Daoy (cell line): ENCODE measurements around the gene EDDM13. TPM values are rescaled to one million over a fixed set of nuclear protein-coding genes. Genes with fewer than 3 reads are reported as not detected.
"Not testable (repeated sequence)": the region's sequence is repeated elsewhere in the genome, so short reads cannot be mapped to it uniquely, and the experiment has no call there.

ENCODE experiments used
- DNase-seq: peaks from one replicate; pipeline ENCODE4 v3.0.0-alpha.2; 2015; ENCODE audit warnings: low read depth
- total RNA-seq: library from RNA; depleted of rRNA; stranded (reverse); fragments of >200 nt; shearing (Covaris generic); gene quantifications from 2 replicates; pipeline ENCODE4 v1.2.3, GENCODE V29; 2014

Gene EDDM13
- total RNA-seq, 1 experiment from 2014 or later: not detected

DNA sequence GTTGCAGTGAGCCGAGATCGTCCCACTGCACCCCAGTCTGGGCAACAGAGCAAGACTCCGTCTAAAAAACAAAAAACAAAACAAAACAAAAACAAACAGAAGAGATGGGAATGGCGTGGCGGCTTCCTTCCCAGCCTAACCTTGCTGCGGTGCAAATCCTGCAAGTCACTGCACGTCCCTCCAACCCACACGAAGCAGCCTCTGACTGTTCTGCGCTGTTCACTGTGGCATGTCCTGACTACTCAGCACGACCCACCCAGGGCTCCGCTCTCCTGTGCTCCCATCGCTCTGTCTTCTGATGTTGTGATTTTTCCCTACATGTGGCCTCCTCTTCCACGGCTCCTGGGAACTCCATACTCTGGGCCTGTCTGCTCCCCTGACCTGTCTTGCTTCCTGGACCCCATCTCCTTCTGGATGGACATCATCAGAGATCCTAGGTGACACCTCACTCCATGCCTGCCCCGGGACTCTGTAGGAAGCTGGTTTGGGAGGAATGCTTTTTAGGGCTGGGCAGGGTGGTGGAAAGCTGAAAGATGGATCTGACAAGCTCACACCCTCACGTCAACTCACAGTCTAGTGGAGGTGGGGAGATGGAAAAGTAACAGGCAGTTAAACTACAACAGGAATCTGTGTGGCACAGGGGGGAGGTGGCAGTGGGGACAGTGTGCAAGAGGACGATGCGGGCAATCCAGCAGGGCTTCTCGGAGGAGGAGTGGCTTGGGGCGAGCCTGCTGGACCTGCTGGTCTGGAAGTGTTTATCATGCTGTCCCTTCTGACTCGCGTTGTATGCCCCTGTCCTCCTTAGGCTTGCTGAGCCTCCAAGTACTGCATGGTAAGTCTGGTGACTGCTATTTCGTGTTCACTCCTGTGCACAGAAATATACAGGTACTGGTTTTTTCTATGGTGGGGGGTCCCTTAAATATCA is 23.2 kb downstream of the EDDM13 start:
- DNase-seq: no peak

DNA sequence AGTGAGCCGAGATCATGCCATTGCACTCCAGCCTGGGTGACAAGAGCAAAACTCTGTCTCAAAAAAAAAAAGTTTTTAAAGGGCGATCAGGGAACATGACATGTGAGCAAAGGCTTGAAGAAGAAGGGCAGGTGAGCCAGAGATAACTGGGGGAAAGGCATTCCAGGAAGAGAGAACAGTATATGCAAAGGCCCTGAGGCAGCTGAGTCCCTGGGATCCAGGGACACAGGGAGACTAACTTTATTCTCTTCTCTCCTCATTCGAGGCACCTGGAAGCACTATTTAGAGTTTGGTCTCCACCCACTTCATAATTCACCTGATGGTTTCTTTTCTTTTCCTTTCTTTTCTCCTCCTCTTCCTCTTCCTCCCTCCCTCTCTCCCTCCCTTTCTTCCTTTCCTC is 24.5 kb downstream of the EDDM13 start:
- no peak for DNase-seq

DNA sequence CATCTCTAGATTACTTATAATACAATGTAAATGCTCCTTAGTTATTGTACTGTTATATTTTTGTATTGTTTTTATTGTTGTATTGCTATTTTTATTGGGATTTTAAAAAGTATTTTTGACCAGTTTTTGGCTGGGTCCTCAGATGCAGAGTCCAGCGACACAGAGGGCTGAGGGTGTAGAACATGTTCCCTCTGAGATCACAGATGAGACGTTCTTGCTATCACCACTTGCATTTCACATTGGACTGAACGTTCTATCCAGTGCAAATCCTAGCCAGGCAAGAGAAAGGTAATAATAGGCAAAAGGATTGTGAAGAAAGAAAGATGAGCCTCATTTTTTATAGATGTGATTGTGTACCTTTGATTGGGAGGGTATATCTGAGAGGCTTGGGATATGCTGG is 27.1 kb downstream of the EDDM13 start:
- no peak for DNase-seq

DNA sequence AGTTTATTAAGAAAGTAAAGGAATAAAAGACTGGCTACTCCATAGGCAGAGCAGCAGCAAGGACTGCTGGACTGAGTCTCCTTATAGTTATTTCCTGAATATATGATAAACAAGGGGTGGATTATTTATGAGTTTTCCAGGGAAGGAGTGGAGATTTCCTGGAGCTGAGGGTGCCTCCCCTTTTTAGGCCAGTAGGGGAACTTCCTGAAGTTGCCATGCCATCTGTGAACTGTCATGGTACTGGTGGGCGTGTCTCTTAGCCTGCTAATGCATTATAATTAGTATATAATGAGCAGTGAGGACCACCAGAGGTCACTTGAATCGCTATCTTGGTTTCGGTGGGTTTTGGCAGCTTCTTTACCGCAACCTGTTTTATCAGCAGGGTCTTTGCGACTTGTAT is 28.6 kb downstream of the EDDM13 start:
- DNase-seq: peak; percentile 20

DNA sequence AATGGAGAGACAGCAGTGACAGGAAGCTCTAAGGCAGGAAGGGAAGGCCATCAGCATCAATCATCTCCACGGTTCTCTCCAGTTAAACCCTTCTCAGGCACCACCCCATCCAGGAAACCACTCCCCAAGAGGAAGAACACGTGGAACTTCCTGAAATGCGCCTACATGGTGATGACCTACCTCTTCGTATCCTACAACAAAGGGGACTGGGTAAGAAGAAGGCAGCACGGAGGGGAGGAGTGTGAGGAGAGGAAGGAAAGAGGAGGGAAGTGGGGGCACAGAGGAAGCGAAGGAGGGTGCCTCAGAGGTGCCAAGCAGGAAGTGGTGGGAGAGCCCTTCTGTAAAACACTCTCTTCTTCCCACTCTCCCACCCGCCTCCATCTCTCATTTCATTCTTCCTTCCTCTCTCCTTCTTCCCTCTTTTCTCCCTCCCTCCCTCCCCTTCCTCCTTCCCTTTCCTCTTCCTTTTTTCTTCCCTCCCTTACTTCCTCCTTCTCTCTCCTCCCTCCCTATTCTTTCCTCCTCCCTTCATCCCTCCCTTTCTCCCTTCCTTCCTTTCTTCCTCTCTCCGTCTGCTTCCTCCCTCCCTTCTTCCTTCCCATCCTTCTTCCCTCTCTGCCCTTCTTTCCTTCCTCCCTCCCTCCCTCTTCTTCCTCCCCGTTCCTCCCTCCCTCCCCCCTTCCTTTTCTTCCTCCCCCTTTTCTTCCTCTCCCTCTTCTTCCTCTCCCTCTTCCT is 29.5 kb downstream of the EDDM13 start:
- DNase-seq: no peak

DNA sequence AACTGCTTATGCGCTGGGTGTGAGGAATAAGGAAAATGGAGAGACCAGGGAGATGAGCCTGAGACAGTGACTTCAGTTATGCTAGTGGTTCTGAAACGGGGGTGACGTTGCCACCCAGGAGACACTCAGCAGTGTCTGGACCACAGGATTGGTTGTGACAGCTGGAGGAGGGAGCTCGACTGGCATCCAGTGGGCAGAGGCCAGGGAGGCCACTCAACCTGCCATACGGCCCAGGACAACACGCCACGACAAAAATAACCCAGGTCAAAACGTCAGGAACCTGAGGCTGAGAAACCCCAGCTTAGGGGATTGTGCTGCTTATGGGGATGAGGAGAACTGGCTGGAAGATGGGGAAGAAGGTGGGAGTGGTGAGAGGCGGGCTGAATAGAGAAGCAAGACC is 31.7 kb downstream of the EDDM13 start:
- no peak for DNase-seq

DNA sequence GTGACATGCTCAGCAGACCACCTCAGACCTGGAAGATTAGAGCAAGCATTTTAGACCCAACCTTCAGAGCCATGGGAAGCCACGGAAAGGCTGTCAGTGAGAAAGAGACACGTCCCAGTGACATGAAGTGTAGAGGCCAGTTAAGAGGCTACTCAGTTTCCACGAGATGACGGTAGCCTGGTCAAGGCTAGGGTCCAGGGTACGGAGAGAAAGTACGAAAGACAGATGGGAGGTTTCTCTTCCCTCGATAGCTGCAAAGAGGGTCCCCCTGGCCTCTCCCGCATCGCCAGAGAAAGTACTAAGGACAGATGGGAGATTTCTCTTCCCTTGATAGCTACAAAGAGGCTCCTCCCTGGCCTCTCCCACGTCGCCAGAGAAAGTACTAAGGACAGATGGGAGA is 33.5 kb downstream of the EDDM13 start:
- no peak for DNase-seq

DNA sequence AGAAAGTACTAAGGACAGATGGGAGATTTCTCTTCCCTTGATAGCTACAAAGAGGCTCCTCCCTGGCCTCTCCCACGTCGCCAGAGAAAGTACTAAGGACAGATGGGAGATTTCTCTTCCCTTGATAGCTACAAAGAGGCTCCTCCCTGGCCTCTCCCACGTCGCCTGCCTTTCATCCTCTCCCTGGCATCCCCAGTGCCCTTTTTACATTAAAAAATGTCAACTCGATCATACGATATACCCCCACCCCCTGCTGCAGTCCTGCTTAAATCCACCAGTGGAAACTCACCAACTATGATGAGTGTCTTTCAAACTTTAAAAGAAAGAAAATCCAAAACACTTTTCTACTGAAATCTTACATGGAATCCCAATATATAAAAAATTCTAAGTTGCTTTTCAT is 34.5 kb downstream of the EDDM13 start:
- not testable (repeated sequence) for DNase-seq

DNA sequence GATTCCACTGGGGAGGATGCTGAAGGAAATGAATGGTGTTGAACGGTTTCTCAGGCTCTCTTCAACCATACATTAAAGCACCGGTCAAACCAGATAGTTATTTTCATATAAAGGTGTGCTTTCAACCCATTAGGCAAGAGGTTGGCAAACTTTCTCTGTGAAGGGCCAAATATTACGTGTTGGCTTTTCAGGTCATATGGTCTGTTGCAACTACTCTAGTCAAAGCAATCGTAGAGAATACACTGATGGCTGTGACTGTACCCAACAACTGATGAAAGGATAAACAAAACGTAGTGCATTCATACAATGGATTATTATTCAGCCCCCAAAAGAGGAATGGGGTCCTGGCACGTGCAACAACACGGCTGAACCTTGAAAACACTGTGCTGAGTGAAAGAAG is 36.2 kb downstream of the EDDM13 start:
- DNase-seq: no peak

DNA sequence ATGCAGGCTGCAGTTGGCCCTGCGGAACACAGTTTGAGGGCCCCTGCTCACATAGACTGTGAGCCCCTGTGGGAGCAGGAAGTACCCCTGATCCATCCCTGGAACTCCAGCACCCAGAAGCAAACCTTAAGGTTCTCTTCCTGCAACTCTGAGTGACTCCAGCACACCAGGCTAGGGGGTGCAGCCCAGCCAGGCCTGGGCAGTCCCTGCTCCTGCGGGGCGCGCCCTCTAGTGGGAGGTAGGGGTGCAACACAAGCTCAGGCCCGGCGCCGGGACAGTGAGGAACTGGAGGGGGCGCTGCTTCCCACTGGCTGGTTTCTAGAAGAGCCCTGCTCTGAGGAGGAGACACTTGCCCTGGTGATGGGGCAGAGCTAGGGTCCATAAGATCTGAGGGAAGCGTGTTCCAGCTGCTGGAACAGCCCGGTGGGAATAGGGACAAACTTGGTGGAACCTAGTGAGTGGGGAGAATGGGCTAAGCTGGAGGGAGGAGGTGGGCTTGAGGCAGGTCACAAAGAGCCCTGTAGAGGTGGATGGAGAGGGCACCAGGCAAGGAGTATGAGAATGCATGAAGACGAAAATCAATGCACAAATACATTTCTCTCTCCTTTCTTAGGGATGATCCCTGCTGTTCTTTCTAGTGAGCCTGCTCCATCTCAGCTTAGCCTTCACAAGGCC is 37.1 kb downstream of the EDDM13 start:
- peak; percentile 74 for DNase-seq

DNA sequence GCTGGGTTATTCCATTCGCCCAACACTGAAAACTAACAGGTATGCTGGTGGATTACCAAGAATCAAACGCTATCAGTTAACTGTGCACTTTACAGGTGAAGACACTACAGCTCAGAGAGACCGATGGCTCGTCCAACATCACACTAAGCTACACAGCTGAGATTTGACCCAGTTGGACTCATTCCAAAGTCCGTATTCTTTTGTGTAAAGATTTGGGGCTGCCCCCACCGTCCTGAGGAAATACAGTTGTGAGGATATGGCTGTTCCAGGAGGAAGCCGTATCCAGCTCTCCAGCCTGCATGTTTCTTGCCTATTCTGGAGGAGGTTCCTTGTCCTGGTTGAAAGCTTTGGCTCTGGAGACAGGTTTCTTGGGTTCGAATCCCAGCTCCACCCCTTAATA is 37.9 kb downstream of the EDDM13 start:
- no peak for DNase-seq

DNA sequence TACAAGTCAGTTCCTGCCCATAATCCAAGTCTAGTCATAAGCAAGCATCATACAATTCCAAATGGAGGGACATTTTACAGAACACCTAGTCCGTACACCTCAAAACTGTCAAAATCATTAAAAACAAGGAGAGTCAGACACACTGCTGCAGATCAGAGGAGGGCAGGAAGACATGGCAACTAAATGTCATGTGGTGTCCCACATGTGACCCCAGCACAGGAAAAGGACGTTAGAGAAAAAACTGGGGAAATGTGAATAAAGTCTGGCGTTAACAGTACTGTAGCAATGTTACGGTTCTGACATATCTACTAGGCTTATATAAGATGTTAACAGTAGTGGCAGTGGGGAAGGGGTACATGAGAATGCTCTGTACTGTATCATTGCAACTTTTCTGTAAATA is 39.8 kb downstream of the EDDM13 start:
- no peak for DNase-seq

DNA sequence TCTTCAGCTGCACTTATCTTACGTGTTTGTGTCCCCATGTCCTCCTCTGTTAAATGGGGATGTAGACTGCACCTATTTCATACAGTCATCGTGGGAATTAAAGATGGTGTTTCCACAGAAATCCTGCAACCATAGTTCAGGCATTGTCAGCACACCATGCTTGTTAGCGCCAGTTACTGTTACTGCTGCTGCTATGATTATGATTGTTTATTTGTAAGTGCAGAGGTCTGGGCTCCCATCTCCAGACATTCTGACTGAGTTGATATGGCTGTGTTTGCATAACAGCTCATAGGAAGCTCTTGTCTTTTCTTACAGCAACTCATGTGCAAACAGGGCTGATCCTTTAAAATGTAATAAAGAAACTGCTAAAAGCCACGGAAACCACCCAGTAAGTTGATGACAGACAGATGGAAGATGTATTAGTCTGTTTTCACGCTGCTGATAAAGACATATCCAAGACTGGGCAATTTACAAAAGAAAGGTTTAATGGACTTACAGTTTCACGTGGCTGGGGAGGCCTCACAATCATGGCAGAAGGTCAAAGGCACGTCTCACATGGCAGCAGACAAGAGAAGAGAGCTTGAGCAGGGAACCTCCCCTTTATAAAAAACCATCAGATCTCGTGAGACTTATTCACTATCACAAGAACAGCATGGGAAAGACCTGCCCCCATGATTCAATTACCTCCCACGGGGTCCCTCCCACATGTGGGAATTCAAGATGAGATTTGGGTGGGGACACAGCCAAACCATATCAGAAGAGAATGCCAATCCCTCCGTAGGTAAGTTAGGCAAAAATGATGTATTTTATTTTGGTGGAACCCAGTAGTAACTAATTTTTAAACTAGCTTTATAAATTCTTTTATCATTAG is 40.5 kb downstream of the EDDM13 start:
- DNase-seq: no peak

DNA sequence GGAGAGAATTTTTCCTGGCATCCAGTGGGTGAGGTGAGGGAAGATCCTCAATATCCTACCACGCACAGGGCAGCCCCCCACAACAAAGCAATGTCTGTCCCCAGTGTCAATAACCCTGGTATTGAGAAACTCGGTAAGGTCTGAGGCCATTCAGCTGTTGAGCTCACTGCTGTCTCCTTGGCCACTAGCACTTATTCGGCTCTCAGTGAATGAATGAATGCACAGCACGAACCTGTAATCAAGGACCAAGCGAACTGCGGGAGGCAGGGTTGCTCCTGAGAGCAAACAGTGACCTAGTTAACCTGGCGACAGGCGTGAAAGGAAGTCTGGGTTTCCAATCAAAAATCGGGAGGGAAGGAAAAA is 41.5 kb downstream of the EDDM13 start:
- DNase-seq: no peak

DNA sequence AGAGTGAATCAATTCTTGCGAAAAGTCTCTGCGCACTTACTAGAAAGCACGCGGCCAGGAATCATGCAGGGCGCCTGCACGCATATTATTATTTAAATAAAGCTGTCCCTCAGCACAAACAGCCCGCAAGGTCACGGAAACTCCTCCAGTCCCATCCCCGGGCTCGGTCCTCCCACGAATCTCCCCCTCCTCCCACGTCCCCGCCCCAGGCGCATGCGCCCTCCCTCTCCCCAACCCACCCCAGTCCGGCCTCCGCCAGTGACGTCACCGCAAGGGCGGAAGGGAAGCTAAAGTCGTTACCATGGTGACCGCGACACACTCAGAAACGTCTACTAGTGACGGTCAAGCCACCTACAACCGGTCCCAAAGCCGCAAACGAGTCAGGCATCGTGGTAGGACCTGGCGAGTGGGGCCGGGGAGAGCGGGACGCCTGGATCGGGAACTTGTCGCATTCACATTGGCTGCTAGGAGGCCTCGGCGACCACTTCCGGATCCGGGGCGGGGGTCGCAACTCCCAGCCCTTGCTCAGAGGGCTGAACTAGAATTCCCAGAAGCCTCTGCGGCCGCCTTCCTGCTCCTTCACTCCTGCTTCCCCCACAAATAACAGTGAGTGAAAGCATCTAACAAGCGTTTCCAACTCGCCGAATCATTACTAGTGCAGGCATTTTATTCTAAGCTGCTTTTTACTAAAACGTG is 42.0 kb downstream of the EDDM13 start, which contains the start of gene ZSCAN5A:
ZSCAN5A (minus strand) TSS at position 459 of the 696 bp plus-strand sequence. CDS start 89,793 bp downstream, outside the sequence.
- peak; percentile 97 for DNase-seq

DNA sequence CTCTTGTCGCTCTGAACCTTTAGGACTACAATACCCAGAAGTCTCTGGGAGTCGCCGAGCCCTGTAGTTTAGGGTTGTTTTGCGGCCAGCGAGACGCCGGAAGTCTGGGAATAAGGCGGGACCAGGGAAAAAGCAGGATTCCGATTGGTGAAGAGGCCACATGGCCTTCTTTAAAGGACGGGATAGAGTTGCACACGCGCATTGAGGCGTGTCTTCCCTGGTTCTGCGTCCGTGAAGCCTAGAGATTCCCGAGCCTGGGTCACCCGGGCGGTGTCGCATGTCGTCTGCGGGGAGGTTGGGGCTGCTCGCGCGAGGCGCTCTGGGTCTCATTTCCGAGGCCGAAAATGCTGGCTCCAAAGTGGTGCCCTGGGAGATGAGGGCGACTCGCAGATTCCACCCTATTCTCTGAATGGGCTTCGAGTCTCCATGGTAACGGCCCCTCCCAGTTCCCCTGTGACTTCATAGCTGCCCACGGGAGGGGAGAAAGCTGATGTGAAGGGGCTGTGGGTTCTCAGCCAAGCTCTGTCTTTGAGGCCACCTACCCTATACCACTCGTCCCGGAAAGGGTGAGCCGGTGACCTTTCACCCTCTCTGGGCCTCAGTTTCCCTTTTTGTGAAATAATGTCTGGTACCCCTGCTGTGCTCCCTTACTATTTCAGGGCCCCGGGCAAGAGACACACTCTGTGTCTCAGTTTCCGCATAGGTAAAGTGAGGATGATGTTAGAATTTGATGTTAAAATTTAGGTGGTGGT is 42.7 kb downstream of the EDDM13 start:
- DNase-seq: peak; percentile 97

DNA sequence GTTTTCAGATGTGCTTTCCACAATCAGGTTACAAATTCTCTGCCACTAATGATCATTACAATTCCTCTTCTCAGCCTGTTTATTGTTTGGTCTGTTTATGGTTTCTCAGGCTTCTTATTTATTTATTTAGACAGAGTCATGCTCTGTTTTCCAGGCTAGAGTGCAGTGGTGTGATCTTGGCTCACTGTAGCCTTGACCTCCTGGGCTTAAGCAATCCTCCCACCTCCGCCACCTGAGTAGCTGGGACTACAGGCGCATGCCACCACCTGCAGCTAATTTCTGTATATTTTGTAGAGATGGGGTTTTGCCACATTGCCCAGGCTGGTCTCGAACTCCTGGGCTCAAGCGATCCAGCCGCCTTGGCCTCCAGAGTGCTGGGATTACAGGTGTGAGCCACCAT is 44.2 kb downstream of the EDDM13 start:
- DNase-seq: no peak

DNA sequence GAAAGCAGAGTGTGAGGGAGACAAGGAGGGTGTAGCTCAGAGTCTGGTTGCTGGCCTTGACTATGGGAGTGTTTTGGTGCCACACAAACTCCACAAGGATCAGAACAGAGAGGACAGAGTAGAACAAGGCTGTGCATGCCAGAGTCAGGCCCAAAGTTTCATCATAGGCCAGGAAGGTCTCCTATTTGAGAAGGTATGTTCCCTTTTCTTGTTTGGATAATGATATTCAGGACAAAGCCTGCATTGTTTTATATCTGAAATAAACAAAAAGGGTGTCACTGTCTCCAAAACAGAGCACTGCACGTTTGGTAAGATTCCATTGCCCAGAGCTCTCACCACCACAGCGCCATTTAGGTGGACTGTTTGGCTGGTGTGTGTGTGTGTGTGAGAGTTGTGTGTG is 45.2 kb downstream of the EDDM13 start:
- DNase-seq: no peak

DNA sequence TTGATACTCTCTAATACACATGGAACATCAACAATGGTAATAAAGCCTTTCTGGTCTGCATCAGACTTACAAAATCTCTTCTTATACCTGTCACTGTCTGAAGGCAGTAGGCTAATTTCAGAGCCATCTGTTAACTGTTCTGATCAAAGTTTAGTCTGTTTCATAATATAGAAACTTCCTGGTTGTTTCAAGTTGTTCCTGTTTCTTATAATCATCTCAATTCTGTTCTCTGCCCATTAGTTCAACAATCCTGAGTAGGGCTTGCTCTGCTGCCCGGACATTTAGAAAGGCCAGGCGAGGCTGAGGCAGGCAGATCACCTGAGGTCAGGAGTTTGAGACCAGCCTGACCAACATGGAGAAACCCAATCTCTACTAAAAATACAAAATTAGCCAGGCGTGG is 47.4 kb downstream of the EDDM13 start:
- no peak for DNase-seq
